ENCODE data around the gene CTU1. TPM values are rescaled to one million over a fixed set of nuclear protein-coding genes. Genes with fewer than 3 reads are reported as not detected.

The CTU1 gene
- total and polyA plus RNA-seq, 2 experiments from 2014 or later = 6.7 to 15.9 TPM

DNA sequence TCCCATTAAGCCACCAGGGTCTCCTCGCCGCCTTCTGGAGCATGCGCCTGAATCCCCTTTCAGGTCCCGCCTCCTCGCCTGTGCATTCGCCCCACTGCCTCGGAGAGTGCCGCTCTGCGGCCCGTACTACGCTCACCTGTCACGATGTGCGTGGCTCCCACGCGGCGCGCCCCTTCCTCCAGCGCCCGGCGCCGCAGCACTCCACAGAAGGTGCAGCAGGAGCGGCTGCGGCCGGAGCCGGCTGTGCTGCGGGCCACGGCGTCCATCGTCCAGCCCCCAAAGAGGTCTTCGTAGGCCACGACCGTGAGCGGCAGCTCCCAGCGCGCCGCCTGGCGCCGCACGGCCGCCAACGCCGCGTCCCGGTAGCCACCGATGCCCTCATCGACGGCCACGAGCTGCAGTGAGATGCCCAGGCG is 4.3 kb downstream of the CTU1 start:
- no peaks in the 10 kb centered on the region for H3K9me2 ChIP-seq (replicated peaks; ENCODE audit: insufficient read depth)
- H3K4me3 ChIP-seq = no peak overlapping the region
- no peak overlapping the region for H3K4me2 ChIP-seq
- no peak overlapping the region for H3K27ac ChIP-seq
- H3K27me3 ChIP-seq = no peaks in the 10 kb centered on the region
- peaks cover 20% of the 10 kb centered on the region for H3K79me2 ChIP-seq
- peaks cover 4% of the 10 kb centered on the region for H3K36me3 ChIP-seq (replicated peaks; ENCODE audit: insufficient read depth, low read depth)
- no peak for TF ChIP-seq EZH2phosphoT487 (IDR thresholded peaks at IDR 0.05; ENCODE audit: low read depth, severe bottlenecking, unreplicated experiment)
- TF ChIP-seq, protein P1, sequence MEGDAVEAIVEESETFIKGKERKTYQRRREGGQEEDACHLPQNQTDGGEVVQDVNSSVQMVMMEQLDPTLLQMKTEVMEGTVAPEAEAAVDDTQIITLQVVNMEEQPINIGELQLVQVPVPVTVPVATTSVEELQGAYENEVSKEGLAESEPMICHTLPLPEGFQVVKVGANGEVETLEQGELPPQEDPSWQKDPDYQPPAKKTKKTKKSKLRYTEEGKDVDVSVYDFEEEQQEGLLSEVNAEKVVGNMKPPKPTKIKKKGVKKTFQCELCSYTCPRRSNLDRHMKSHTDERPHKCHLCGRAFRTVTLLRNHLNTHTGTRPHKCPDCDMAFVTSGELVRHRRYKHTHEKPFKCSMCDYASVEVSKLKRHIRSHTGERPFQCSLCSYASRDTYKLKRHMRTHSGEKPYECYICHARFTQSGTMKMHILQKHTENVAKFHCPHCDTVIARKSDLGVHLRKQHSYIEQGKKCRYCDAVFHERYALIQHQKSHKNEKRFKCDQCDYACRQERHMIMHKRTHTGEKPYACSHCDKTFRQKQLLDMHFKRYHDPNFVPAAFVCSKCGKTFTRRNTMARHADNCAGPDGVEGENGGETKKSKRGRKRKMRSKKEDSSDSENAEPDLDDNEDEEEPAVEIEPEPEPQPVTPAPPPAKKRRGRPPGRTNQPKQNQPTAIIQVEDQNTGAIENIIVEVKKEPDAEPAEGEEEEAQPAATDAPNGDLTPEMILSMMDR (IDR thresholded peaks at IDR 0.05; ENCODE audit: poor library complexity) = no peak
- TF ChIP-seq EZH2 (IDR thresholded peaks at IDR 0.05; ENCODE audit: borderline replicate concordance) = no peak
- H3K4me1 ChIP-seq (ENCODE audit: insufficient read depth) = peaks cover 7% of the 10 kb centered on the region
- no peak overlapping the region for H2AFZ ChIP-seq
- 98% methylated on average over 49 of the region's 49 CpGs for WGBS (ENCODE audit: low lambda C conversion rate, missing lambda C conversion rate)
- H3K9me3 ChIP-seq (ENCODE audit: low read depth) = no peaks in the 10 kb centered on the region
- DNase-seq (ENCODE audit: low spot score) = no peak
- H4K20me1 ChIP-seq (ENCODE audit: insufficient read depth, poor library complexity, severe bottlenecking) = peaks cover 3% of the 10 kb centered on the region

DNA sequence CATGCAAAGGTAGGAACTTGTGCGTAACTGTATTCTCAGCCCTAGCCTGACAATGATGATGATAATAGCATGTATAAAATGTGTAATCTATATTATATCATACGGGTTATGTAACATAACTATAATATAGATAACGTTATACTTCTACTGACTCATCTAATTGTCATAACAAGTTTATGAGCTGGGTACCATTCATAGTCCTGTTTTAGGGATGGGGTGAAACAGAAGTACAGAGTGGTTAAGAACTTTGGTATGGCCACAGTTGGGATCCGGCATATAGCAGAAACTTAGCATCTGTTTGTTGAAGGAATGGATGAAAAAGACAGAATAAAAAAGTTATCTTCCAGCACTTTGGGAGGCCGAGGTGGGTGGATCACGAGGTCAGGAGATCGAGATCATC is 5.2 kb downstream of the CTU1 start:
- H3K4me3 ChIP-seq = no peak overlapping the region
- no peak overlapping the region for H2AFZ ChIP-seq
- no peak overlapping the region for H3K4me2 ChIP-seq
- no peaks in the 10 kb centered on the region for H3K27me3 ChIP-seq
- H3K36me3 ChIP-seq (replicated peaks; ENCODE audit: insufficient read depth, low read depth) = peaks cover 4% of the 10 kb centered on the region
- peaks cover 7% of the 10 kb centered on the region for H3K4me1 ChIP-seq (ENCODE audit: insufficient read depth)
- TF ChIP-seq, protein P1 (IDR thresholded peaks at IDR 0.05; ENCODE audit: poor library complexity) = no peak
- no peak for TF ChIP-seq EZH2 (IDR thresholded peaks at IDR 0.05; ENCODE audit: borderline replicate concordance)
- no peak for TF ChIP-seq EZH2phosphoT487 (IDR thresholded peaks at IDR 0.05; ENCODE audit: low read depth, severe bottlenecking, unreplicated experiment)
- peaks cover 3% of the 10 kb centered on the region for H4K20me1 ChIP-seq (ENCODE audit: insufficient read depth, poor library complexity, severe bottlenecking)
- H3K9me2 ChIP-seq (replicated peaks; ENCODE audit: insufficient read depth) = no peaks in the 10 kb centered on the region
- no peaks in the 10 kb centered on the region for H3K9me3 ChIP-seq (ENCODE audit: low read depth)
- WGBS (ENCODE audit: low lambda C conversion rate, missing lambda C conversion rate) = 92% methylated on average over 7 of the region's 7 CpGs
- H3K27ac ChIP-seq = no peak overlapping the region
- peaks cover 20% of the 10 kb centered on the region for H3K79me2 ChIP-seq
- DNase-seq (ENCODE audit: low spot score) = no peak

DNA sequence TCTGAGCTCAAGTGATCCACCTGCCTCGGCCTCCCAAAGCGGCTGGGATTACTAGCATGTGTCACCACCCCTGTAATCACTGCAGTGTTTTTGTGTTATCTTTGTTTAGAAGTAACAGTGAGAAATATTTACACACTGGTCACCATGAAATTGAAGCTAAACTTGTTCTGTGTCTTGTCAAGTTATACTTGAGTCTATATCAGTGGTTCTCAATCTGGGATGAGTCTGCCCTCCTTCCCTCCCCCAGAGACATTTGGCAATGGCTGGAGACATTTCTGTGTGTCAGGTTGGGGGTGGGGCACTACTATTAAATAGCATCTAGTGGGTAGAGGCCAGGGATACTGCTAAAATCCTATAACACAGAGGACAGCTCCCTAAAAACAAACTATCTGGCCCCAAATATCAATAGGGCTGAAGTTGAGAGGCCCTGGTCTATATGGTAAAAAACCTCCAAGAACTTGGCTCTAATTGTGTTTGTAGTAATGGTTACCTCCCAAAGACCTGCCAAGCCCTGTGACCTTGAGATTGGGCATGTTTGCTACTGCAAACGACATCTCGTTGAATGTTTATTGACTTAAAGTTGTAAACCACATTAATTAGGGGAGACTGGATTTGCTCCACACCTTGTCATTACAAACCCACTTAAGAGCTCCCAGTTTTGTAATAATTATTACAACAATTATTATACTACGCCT is 6.9 kb downstream of the CTU1 start:
- H3K79me2 ChIP-seq = peaks cover 8% of the 10 kb centered on the region
- H3K4me1 ChIP-seq (ENCODE audit: insufficient read depth) = no peaks in the 10 kb centered on the region
- H3K9me2 ChIP-seq (replicated peaks; ENCODE audit: insufficient read depth) = no peaks in the 10 kb centered on the region
- H2AFZ ChIP-seq = no peak overlapping the region
- H3K4me3 ChIP-seq = no peak overlapping the region
- H3K9me3 ChIP-seq (ENCODE audit: low read depth) = no peaks in the 10 kb centered on the region
- no peak overlapping the region for H3K4me2 ChIP-seq
- H3K27ac ChIP-seq = no peak overlapping the region
- peaks cover 4% of the 10 kb centered on the region for H3K36me3 ChIP-seq (replicated peaks; ENCODE audit: insufficient read depth, low read depth)
- H4K20me1 ChIP-seq (ENCODE audit: insufficient read depth, poor library complexity, severe bottlenecking) = peaks cover 3% of the 10 kb centered on the region
- WGBS (ENCODE audit: low lambda C conversion rate, missing lambda C conversion rate) = 63% methylated on average over 5 of the region's 5 CpGs
- TF ChIP-seq, protein P1 (IDR thresholded peaks at IDR 0.05; ENCODE audit: poor library complexity) = no peak
- TF ChIP-seq EZH2 (IDR thresholded peaks at IDR 0.05; ENCODE audit: borderline replicate concordance) = no peak
- no peak for TF ChIP-seq EZH2phosphoT487 (IDR thresholded peaks at IDR 0.05; ENCODE audit: low read depth, severe bottlenecking, unreplicated experiment)
- DNase-seq (ENCODE audit: low spot score) = no peak
- H3K27me3 ChIP-seq = no peaks in the 10 kb centered on the region
